Measurements from ENCODE around the gene CIROP.

Gene CIROP

GRCh38 chr14:23052182-23052623, 52.6 kb downstream of the CIROP start:
- TF ChIP-seq CTCF (IDR thresholded peaks at IDR 0.05), result no peak

DNA sequence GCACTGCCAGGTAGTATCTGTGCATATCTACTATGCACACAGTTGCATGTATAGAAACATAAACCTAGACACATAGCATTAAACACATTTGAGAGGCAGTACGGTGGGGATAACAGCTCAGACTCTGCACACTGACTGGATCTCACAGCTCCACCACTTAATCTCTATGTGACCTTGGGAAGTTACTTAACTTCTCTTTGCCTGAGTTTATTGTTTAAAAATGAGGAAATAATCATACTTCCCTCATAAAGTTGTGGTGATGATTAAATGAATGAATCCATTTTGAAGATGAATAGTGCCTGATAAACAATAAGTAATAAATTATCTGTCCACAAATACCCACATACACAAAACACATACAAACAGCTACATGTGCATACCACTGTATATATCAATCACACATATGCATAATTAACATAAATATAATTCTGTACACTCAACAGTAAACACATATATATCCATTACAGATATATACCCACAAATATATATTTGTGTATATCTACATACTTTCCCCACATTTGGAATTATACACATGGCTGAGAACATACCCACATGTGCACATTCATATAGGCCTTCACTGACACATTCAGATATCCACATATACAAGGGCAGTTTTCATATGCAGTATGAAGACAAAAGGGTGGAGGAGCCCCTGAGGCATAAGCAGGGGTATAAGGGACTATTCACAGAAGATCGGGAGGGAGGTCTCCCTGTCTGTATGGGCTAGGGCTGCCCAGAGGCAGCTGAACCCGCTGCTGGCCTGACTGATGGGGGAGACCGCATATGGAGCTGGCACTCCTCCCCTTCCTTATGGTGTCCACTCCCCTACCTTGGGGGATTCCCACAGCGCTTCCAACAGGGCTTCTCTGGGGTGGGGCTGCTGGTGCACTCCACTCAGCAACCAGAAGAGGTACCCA, 53.4 kb downstream of the CIROP start:
- H3K9me3 ChIP-seq, result no peaks in the 10 kb centered on the region
- no peaks in the 10 kb centered on the region for H3K36me3 ChIP-seq
- no peak overlapping the region for H3K4me3 ChIP-seq (ENCODE audit: low read depth in 1 of 2, low read length in 1 of 2)
- H3K27ac ChIP-seq, result peak overlapping the region; percentile 27
- peaks cover 4 to 11% of the 10 kb centered on the region in 2 experiments for H3K4me1 ChIP-seq (ENCODE audit: control insufficient read depth in 1 of 2, insufficient read depth in 1 of 2, low read depth in 1 of 2, low read length in 1 of 2)
- TF ChIP-seq CTCF (IDR thresholded peaks at IDR 0.05), result no peak
- H3K27me3 ChIP-seq, result peaks cover 9% of the 10 kb centered on the region

More at GRCh38 chr14:23052182-23052623, 52.6 kb downstream of the CIROP start:
- Histone ChIP-seq H3K9me3 (no peaks in the 10 kb centered on the region), H3K36me3 (no peaks in the 10 kb centered on the region), H3K27me3 (peaks cover 17% of the 10 kb centered on the region), H3K4me1 (ENCODE audit: control insufficient read depth in 1 of 2, insufficient read depth in 1 of 2, low read depth in 1 of 2, low read length in 1 of 2) (peaks cover 12 to 20% of the 10 kb centered on the region in 2 experiments), H3K4me3 (ENCODE audit: low read depth in 1 of 2, low read length in 1 of 2) (no peak overlapping the region), H3K27ac (no peak overlapping the region)
